Lower leg skin (tissue), 4 donors: ENCODE data around the gene C6orf58. TPM values are rescaled to one million over a fixed set of nuclear protein-coding genes. Genes with fewer than 3 reads are reported as not detected.

Experiments used
- DNase-seq, 2 donors: peaks; one replicate each; pipeline ENCODE4 v3.0.0-alpha.2; 2019; ENCODE audit warnings: low spot score in 2 of 2
- H3K4me3 ChIP-seq: fragments of 200-600 bp; sonication (generic); 2 replicates; pipeline ENCODE4 v1.5.1; 2017; ENCODE audit warnings: mild to moderate bottlenecking, low read depth; ENCODE audit not compliant: poor library complexity, severe bottlenecking
- CTCF ChIP-seq, 3 donors: fragments of 450-650 bp; IDR thresholded peaks; one replicate each; pipeline ENCODE4 v1.5.1; 2016; ENCODE audit warnings: antibody characterized with exemption in 3 of 3, mild to moderate bottlenecking in 3 of 3, moderate library complexity in 2 of 3
- POLR2A ChIP-seq, 2 donors: fragments of 450-650 bp; IDR thresholded peaks; one replicate each; pipeline ENCODE4 v1.6.1; 2016 to 2017; ENCODE audit warnings: antibody characterized with exemption in 2 of 2, mild to moderate bottlenecking in 1 of 2, moderate library complexity in 1 of 2
- WGBS, 2 donors: methylation state at CpG; one replicate each; pipeline ENCODE4 v1.1.5; 2018; 5-methylcytosine and 5-hydroxymethylcytosine counted together
- intact Hi-C: fragments of 100-400 bp; cut with DNase I; formaldehyde crosslinking; loops from one replicate; pipeline ENCODE4 v1.15.0; 2023; ENCODE audit warnings: low total_unique reads
- total RNA-seq, 4 donors: library from RNA; depleted of rRNA; stranded (reverse); fragments of >200 nt; gene quantifications; one replicate each; pipeline ENCODE4 v1.1.0, GENCODE V29; 2016

C6orf58 gene
- total RNA-seq, 4 donors from 2014 or later = not detected

DNA sequence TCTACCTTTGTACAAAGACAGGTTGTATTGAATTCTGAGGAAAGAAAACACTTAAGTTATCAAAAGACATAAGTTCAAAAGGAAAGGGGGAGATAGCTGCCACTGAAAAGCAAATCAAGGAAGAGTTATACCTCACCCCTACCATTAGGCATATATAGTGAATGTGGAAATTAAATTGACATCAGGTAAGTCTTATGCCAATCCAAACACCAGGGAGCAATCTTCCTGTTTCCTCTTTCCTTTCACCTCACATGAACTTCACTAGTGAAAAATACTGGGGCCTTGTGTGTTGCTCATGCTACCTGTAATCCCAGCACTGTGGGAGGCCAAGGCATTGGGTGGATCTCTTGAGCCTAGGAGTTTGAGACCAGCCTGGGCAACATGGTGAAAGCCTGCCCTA, 10.9 kb upstream of the C6orf58 start:
- no peak for DNase-seq
- intact Hi-C loops = loop anchor here (10.0 kb wide), 1 partner anchor 1341 kb away; no protein-coding TSS in a partner anchor
- H3K4me3 ChIP-seq = no peak overlapping the region
- TF ChIP-seq CTCF (IDR thresholded peaks at IDR 0.05) = no peak
- no peak for TF ChIP-seq POLR2A (IDR thresholded peaks at IDR 0.05)

DNA sequence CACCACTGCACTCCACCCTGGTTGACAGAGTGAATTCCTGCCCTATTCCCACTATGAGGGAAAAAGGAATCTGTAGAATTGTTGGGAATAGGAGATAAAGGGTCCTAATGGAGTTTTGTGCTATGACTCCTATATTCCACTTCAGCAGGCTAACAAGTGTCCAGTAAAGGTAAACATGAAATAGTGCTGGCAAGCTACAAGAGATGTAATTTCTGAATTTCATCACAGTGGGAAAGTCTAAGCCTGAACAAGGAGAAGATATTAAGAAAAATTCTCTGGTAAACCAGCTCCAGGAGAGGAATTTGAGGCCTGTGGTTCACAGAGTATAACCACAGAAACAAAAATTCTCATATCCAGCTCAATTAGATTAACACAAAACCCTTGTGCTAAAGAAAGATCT, 10.3 kb upstream of the C6orf58 start:
- TF ChIP-seq CTCF (IDR thresholded peaks at IDR 0.05) (no peak), POLR2A (IDR thresholded peaks at IDR 0.05) (no peak)
- intact Hi-C loops = loop anchor here (10.0 kb wide), 1 partner anchor 1342 kb away; no protein-coding TSS in a partner anchor
- no peak overlapping the region for H3K4me3 ChIP-seq
- DNase-seq = no peak

DNA sequence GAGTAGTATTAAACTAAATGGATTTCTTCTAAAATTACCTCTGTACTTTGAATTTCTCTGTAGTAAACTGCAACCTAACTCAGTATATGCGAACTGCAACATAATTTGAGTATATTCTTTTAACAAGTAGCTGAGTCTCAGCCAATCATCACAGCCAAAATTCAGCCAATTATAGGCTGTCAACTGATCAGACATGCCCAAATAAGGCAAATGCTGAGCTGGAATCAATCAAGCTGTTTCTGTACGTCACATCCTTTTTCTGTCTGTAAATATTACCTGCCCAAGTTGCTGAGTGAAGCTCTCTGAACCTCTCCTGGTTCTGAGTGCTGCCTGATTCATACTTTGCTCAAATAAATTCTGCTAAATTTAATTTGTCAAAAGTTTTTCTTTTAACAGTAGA, 9.5 kb upstream of the C6orf58 start:
- H3K4me3 ChIP-seq = no peak overlapping the region
- intact Hi-C loops = loop anchor here (10.0 kb wide), 1 partner anchor 1343 kb away; no protein-coding TSS in a partner anchor
- WGBS, 2 donors = 48 to 61% methylated on average over 2 of the region's 2 CpGs
- TF ChIP-seq CTCF (IDR thresholded peaks at IDR 0.05) = no peak
- no peak for TF ChIP-seq POLR2A (IDR thresholded peaks at IDR 0.05)
- no peak for DNase-seq

GRCh38 chr6:127570739-127571389, 6.1 kb upstream of the C6orf58 start:
- no peak overlapping the region for H3K4me3 ChIP-seq
- intact Hi-C loops = no loop called here
- 48 to 52% methylated on average over 1 of the region's 1 CpG for WGBS, 2 donors
- DNase-seq = no peak
- TF ChIP-seq CTCF (IDR thresholded peaks at IDR 0.05) = no peak
- TF ChIP-seq POLR2A (IDR thresholded peaks at IDR 0.05) = no peak

- 49 to 52% methylated on average over 3 of the region's 3 CpGs for WGBS, 2 donors
- no peak overlapping the region for H3K4me3 ChIP-seq
- intact Hi-C loops = no loop called here
- no peak for DNase-seq
- no peak for TF ChIP-seq POLR2A (IDR thresholded peaks at IDR 0.05)
- TF ChIP-seq CTCF (IDR thresholded peaks at IDR 0.05) = no peak
Observed at GRCh38 chr6:127578900-127579299, 1.9 kb downstream of the C6orf58 start.

DNA sequence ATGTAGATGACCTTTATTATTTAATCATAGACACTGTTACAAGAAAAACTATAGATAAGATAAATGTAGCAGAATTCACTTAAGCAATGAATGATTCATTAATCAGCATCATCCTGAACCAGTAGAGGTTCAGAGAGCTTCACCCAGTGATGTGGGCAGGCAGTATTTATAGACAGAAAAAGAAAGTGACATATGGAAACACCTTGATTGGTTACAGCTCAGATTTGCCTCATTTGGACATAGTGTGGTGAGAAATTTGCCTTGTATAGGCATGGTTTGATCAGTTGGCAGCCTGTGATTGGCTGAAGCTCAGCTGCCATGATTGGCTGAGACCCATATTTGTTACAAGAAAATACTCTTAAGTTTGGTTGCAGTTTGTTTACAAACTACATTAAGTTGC, 4.6 kb downstream of the C6orf58 start:
- TF ChIP-seq POLR2A (IDR thresholded peaks at IDR 0.05) (no peak), CTCF (IDR thresholded peaks at IDR 0.05) (no peak)
- no peak overlapping the region for H3K4me3 ChIP-seq
- intact Hi-C loops = no loop called here
- DNase-seq = no peak
